ENCODE data around the gene NUAK1.

DNA sequence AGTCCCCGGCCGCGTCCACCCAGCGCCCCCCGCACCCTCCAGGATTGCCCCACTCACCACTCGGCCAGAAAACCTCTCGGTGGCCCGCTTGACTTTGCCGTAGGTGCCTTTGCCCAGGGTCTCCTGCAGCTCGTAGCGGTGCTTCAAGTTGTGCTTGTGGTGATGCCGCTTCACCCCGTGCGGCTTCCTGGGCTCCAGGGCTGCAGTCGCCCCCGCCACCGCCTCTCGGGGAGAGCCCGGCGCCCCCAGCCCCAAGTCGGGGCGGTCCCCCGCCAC, 459 bp downstream of the NUAK1 start:
- TF ChIP-seq CTCF (IDR thresholded peaks at IDR 0.05 in 4 of 5, conservative IDR thresholded peaks at IDR 0.05 in 1 of 5) (no peak), POLR2A (IDR thresholded peaks at IDR 0.05) (no peak)
